ENCODE results near the gene RSPH1. TPM values are rescaled to one million over a fixed set of nuclear protein-coding genes. Genes with fewer than 3 reads are reported as not detected.

RSPH1 gene
- total and polyA plus RNA-seq, 2 of the 4 experiments (the other 2 are of a cell fraction), result not detected

GRCh38 chr21:42468491-42469131 lies 27.4 kb downstream of the RSPH1 start:
- no peak overlapping the region for H2AK9ac ChIP-seq (replicated peaks; ENCODE audit: low read depth, low read length, poor library complexity)
- no peak overlapping the region for H2BK5ac ChIP-seq (ENCODE audit: low read depth, low read length, poor library complexity, severe bottlenecking)
- no peak overlapping the region for H3K4me3 ChIP-seq (ENCODE audit: insufficient read depth, low read depth, low read length)
- no peak overlapping the region for H3K56ac ChIP-seq (ENCODE audit: extremely low read depth, insufficient read depth, low read length)
- no peak overlapping the region for H3K4me2 ChIP-seq (ENCODE audit: low read depth, low read length)
- intact Hi-C loops (cut with micrococcal nuclease) (no loop called here), in situ Hi-C loops (cut with MboI; ENCODE audit: low sequenced_read_pairs) (no loop called here), dilution Hi-C loops (cut with HindIII; ENCODE audit: low sequenced_read_pairs, unreplicated experiment) (no loop called here)
- DNase-seq, result no peak
- no peak overlapping the region for H3K23ac ChIP-seq (ENCODE audit: low read depth, low read length)
- H2BK15ac ChIP-seq (ENCODE audit: low read depth, low read length), result no peak overlapping the region
- CTCF ChIA-PET, result no interaction called here
- no peak for ATAC-seq (ENCODE audit: low read depth)
- POLR2A ChIA-PET (ENCODE audit: unreplicated experiment), result no interaction called here
- no TSS peak for BruUV-seq (replicated peaks)
- H3K9me1 ChIP-seq (ENCODE audit: insufficient read depth, low read length), result no peaks in the 10 kb centered on the region
- H3K4ac ChIP-seq (ENCODE audit: low read depth, low read length), result no peak overlapping the region
- H2AFZ ChIP-seq (replicated peaks; ENCODE audit: low read length, poor library complexity), result no peak overlapping the region
- no peak overlapping the region for H3K27ac ChIP-seq (ENCODE audit: insufficient read depth, low read length)
- no peaks in the 10 kb centered on the region for H3K79me1 ChIP-seq (ENCODE audit: low read depth in 1 of 2, low read length in 2 of 2)
- no peaks in the 10 kb centered on the region for H3K4me1 ChIP-seq (ENCODE audit: control insufficient read depth, insufficient read depth, low read length)
- H2BK120ac ChIP-seq (ENCODE audit: low read depth, low read length), result no peak overlapping the region
- H3K9ac ChIP-seq (ENCODE audit: low read depth, low read length), result no peak overlapping the region
- no peak overlapping the region for H4K91ac ChIP-seq (ENCODE audit: insufficient read depth, low read depth, low read length)
- no peaks in the 10 kb centered on the region for H4K20me1 ChIP-seq (ENCODE audit: insufficient read depth, low read length)
- 76% methylated on average over 2 of the region's 6 CpGs; no CpG with 5 or more reads in 1 of the 2 experiments for WGBS, 2 experiments (ENCODE audit: extremely low coverage in 2 of 2, insufficient read length in 1 of 2)
- no peak overlapping the region for H3K14ac ChIP-seq (replicated peaks; ENCODE audit: low read depth, low read length)
- no peak overlapping the region for H2BK20ac ChIP-seq (ENCODE audit: low read depth, low read length)
- H3K27me3 ChIP-seq (ENCODE audit: control insufficient read depth, insufficient read depth, low read length), result peaks cover 7% of the 10 kb centered on the region
- H3K9me3 ChIP-seq (ENCODE audit: control insufficient read depth, insufficient read depth, low read length), result no peaks in the 10 kb centered on the region
- no peak overlapping the region for H4K5ac ChIP-seq (ENCODE audit: low read depth, low read length)
- H3K18ac ChIP-seq (ENCODE audit: low read depth, low read length), result no peak overlapping the region
- TF ChIP-seq CEBPB (IDR thresholded peaks at IDR 0.05; ENCODE audit: low read depth, low read length), result no peak
- TF ChIP-seq RCOR1 (IDR thresholded peaks at IDR 0.05; ENCODE audit: insufficient replicate concordance, low read length), result no peak
- TF ChIP-seq CHD1 (IDR thresholded peaks at IDR 0.05; ENCODE audit: low read depth, low read length), result no peak
- no peak for TF ChIP-seq USF2 (IDR thresholded peaks at IDR 0.05; ENCODE audit: low read depth, low read length)
- TF ChIP-seq FOS (IDR thresholded peaks at IDR 0.05; ENCODE audit: low read depth, low read length), result no peak
- no peak for TF ChIP-seq MAZ (IDR thresholded peaks at IDR 0.05; ENCODE audit: borderline replicate concordance, low read depth, low read length)
- TF ChIP-seq POLR2A (IDR thresholded peaks at IDR 0.05; ENCODE audit: low read depth, low read length), result no peak
- TF ChIP-seq CTCF (conservative IDR thresholded peaks at IDR 0.05; ENCODE audit: low read depth, low read length), result no peak
- no peak for TF ChIP-seq MXI1 (IDR thresholded peaks at IDR 0.05; ENCODE audit: borderline replicate concordance, low read depth, low read length)
- TF ChIP-seq RAD21 (IDR thresholded peaks at IDR 0.05; ENCODE audit: low read length), result no peak
- no peaks in the 10 kb centered on the region for H3K36me3 ChIP-seq (ENCODE audit: control insufficient read depth, insufficient read depth, low read length)
- no peak overlapping the region for H4K8ac ChIP-seq (ENCODE audit: low read depth in 2 of 2, low read length in 2 of 2)
- no peak overlapping the region for H2AK5ac ChIP-seq (ENCODE audit: low read depth, low read length)

Data from IMR-90 (cell line).